Psoas muscle (tissue), 8 donors: ENCODE results near the gene EGLN3. TPM values are rescaled to one million over a fixed set of nuclear protein-coding genes. Genes with fewer than 3 reads are reported as not detected.

Experiments used
- ATAC-seq, 4 donors: fragments of 200-7000 bp; cut with Tn5 transposase; one replicate each; pipeline ENCODE4 v1.9.1; 2020; ENCODE audit warnings: moderate library complexity in 3 of 4, mild to moderate bottlenecking in 2 of 4
- DNase-seq, 2 donors: peaks; one replicate each; pipeline ENCODE4 v3.0.0-alpha.2; 2020
- H3K27ac ChIP-seq: fragments of 200-600 bp; one replicate; pipeline ENCODE4 v1.8.0; 2022
- H3K27me3 ChIP-seq, 3 donors: fragments of 200-600 bp in 1 of 3; one replicate each; pipeline versions ENCODE4 v1.6.1 to v1.8.0; 2013 to 2022; ENCODE audit warnings: low read length in 2 of 3, mild to moderate bottlenecking in 2 of 3, moderate library complexity in 1 of 3; ENCODE audit not compliant: insufficient read depth in 3 of 3
- H3K36me3 ChIP-seq, 2 donors: fragments of 200-600 bp in 1 of 2; one replicate each; pipeline versions ENCODE4 v1.6.1 to v1.8.0; 2013 to 2022; ENCODE audit warnings: low read depth in 1 of 2, mild to moderate bottlenecking in 1 of 2, moderate library complexity in 1 of 2; ENCODE audit not compliant: insufficient read depth in 1 of 2
- H3K4me1 ChIP-seq: fragments of 200-600 bp; one replicate; pipeline ENCODE4 v1.8.0; 2022
- H3K4me3 ChIP-seq: fragments of 200-600 bp; one replicate; pipeline ENCODE4 v1.8.0; 2022; ENCODE audit warnings: mild to moderate bottlenecking
- H3K9me3 ChIP-seq: fragments of 200-600 bp; one replicate; pipeline ENCODE4 v1.8.0; 2022
- WGBS, 3 donors: extraction: QIAGEN DNeasy Blood & Tissue Kit; methylation state at CpG; one replicate each; pipeline versions ENCODE4 v1.1.6 to v1.1.7; 2013; 5-methylcytosine and 5-hydroxymethylcytosine counted together
- intact Hi-C, 2 donors: fragments of 100-400 bp; cut with DNase I; formaldehyde crosslinking; loops; one replicate each; pipeline versions ENCODE4 v1.11.0 to v1.14.2; 2022
- polyA plus RNA-seq, 3 donors: library from polyadenylated mRNA; stranded (reverse); fragments of 200-250 nt; gene quantifications; one replicate each; pipeline ENCODE4 v1.2.3, GENCODE V29; 2013
- total RNA-seq, 4 donors: library from RNA; stranded (reverse); fragmentation: NEBNext Ultra II Directional in 2 of 4; extraction: Animal tissue kit (Norgen Biotek cat#: 25700) in 2 of 4; gene quantifications; one replicate each; pipeline versions ENCODE4 v1.2.1 to v1.2.4, GENCODE V29; 2021 to 2023
- TF ChIP-seq, protein P1 (sequence below): fragments of 200-600 bp; IDR thresholded peaks from one replicate; pipeline ENCODE4 v1.8.0; 2022; ENCODE audit warnings: antibody characterized with exemption
- donor health status: healthy with polysubstance abuse.
- donor health status: DM: no; HTN: no; CAD: no; lungs with moderate emphysema.
- donor health status: Bipolar disorder and iron deficiency.
- donor health status: healthy.
- donor health status: DM: yes; HTN: yes; CAD: no.
- donor health status: DM: no; HTN: no; CAD: no.
- donor health status: DM: no; HTN: no; CAD: no.
- donor health status: DM: yes; HTN: yes; CAD: no.

The EGLN3 gene
- total and polyA plus RNA-seq, 7 donors = 6.7 to 58.7 (median 14.1) TPM

DNA sequence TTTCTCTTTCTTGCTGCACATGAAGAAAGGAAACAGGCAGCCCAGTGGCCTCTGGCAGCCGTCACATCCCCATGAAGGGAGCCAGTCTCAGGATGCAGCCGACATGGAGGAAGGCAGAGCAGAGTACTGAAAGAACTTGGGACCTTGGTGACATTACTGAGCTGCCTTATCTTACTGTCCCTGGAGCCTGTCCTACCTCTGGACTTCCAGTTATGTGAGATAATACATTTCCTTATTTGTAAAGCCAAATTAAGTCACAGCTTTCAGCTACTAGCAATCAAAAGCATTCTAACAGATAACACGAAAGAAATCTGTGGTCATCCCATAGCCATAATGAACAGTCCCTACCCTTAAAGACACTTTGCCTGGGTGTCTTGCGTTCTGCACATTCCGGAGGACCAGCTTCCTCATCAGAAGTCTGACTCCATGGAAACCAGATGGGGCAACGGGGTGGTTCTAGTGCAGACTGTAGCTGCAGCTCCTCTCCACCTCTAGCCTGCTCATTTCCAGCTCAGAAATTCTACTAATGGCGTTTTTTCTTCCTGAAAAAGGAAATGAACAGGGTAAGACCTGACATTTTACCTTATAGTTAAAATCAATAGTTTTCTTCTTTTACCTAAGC lies 7.8 kb upstream of the EGLN3 start:
- ATAC-seq (no peak), DNase-seq (no peak)
- H3K27ac ChIP-seq = no peak overlapping the region
- no peaks in the 10 kb centered on the region for H3K27me3 ChIP-seq
- TF ChIP-seq, protein P1, sequence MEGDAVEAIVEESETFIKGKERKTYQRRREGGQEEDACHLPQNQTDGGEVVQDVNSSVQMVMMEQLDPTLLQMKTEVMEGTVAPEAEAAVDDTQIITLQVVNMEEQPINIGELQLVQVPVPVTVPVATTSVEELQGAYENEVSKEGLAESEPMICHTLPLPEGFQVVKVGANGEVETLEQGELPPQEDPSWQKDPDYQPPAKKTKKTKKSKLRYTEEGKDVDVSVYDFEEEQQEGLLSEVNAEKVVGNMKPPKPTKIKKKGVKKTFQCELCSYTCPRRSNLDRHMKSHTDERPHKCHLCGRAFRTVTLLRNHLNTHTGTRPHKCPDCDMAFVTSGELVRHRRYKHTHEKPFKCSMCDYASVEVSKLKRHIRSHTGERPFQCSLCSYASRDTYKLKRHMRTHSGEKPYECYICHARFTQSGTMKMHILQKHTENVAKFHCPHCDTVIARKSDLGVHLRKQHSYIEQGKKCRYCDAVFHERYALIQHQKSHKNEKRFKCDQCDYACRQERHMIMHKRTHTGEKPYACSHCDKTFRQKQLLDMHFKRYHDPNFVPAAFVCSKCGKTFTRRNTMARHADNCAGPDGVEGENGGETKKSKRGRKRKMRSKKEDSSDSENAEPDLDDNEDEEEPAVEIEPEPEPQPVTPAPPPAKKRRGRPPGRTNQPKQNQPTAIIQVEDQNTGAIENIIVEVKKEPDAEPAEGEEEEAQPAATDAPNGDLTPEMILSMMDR = no peak
- H3K4me3 ChIP-seq = no peak overlapping the region
- no peaks in the 10 kb centered on the region for H3K36me3 ChIP-seq
- WGBS, 3 donors = 91 to 93% (median 93%) methylated on average over 7 of the region's 7 CpGs
- intact Hi-C loops = loop anchor here in 1 of 2 donors (10.0 kb wide), 1 partner anchor 266 kb away; no protein-coding TSS in a partner anchor
- H3K4me1 ChIP-seq = no peaks in the 10 kb centered on the region
- H3K9me3 ChIP-seq = no peaks in the 10 kb centered on the region

DNA sequence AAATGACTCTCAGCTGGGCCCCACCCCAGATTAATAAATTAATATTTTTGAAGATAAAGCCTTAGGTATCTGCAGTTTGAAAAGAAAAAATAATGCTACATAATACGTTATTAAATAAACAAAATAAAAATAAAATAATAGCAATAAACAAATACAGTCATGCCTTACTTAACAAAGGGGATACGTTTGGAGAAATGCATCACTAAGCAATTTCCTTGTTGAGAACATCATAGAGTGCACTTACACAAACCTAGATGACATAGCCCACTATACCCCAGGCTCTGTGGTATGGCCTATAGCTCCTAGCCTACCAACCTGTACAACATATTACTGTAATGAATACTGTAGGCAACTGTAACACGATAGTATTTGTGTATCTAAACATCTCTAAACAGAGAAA lies 7.1 kb upstream of the EGLN3 start:
- no peaks in the 10 kb centered on the region for H3K36me3 ChIP-seq
- intact Hi-C loops = loop anchor here in 1 of 2 donors (10.0 kb wide), 1 partner anchor 267 kb away; no protein-coding TSS in a partner anchor
- 71 to 97% (median 76%) methylated on average over 3 of the region's 3 CpGs for WGBS, 3 donors
- H3K4me3 ChIP-seq = no peak overlapping the region
- no peaks in the 10 kb centered on the region for H3K27me3 ChIP-seq
- no peak overlapping the region for H3K27ac ChIP-seq
- no peak for ATAC-seq
- no peak for DNase-seq
- no peaks in the 10 kb centered on the region for H3K4me1 ChIP-seq
- TF ChIP-seq, protein P1 = no peak
- H3K9me3 ChIP-seq = no peaks in the 10 kb centered on the region

DNA sequence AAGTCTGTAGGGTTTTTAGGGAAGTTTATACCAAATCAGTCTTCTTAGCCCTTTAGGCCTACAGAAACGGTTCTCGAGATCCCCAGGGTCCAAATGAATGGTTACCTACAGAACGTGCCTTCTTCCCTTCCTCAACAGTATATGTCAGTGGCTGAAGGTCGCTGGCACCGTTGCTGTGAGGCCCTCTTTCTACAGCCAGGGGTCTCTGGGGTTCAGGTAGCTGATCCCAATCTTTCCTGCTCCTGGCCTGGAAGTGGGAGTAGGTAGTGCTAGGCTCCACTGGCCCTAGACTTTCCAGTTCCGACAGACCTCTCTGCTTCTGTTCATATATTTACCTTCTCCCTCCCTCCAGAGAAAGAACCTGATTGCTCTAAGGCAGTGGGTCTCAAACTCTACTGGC lies 6.4 kb upstream of the EGLN3 start:
- Histone ChIP-seq H3K27me3 (no peaks in the 10 kb centered on the region), H3K4me1 (no peaks in the 10 kb centered on the region), H3K36me3 (no peaks in the 10 kb centered on the region), H3K4me3 (no peak overlapping the region), H3K27ac (no peak overlapping the region), H3K9me3 (no peaks in the 10 kb centered on the region)
- ATAC-seq (no peak), DNase-seq (no peak)
- intact Hi-C loops = loop anchor here in 1 of 2 donors (10.0 kb wide), 1 partner anchor 268 kb away; no protein-coding TSS in a partner anchor
- 89 to 92% (median 91%) methylated on average over 6 of the region's 6 CpGs for WGBS, 3 donors
- TF ChIP-seq, protein P1 = no peak

DNA sequence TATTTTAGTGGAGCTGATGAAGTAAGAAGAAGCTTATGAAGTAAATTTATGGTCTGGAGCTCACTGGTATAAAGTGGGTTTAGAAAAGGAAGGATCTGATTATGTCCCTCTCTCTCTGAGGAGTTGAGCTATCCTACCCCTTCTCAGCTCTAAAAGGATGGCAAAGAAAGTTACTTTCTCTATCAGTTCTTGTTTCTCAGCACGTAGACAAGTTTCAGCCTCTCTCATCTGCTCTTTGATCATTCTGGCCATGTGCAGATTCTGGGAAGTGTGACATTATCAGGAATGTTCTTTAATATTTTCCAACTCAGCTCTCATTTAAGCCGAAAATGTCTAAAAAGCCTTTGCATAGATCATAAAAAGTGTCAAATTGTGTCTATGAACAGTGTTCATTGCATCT lies 5.8 kb upstream of the EGLN3 start:
- Histone ChIP-seq H3K27me3 (no peaks in the 10 kb centered on the region), H3K27ac (no peak overlapping the region), H3K4me3 (no peak overlapping the region), H3K4me1 (peaks cover under 1% of the 10 kb centered on the region), H3K36me3 (no peaks in the 10 kb centered on the region), H3K9me3 (no peaks in the 10 kb centered on the region)
- ATAC-seq (no peak), DNase-seq (no peak)
- intact Hi-C loops = loop anchor here in 1 of 2 donors (10.0 kb wide), 1 partner anchor 268 kb away; no protein-coding TSS in a partner anchor
- TF ChIP-seq, protein P1 = no peak
- WGBS, 3 donors = 81 to 92% (median 85%) methylated on average over 2 of the region's 2 CpGs
